Glutamatergic neuron (in vitro differentiated cells): ENCODE results near the gene CACNA1C. TPM values are rescaled to one million over a fixed set of nuclear protein-coding genes. Genes with fewer than 3 reads are reported as not detected.

Experiments used
- DNase-seq: peaks from one replicate; pipeline ENCODE4 v3.0.0; 2022
- H3K27ac Mint-ChIP-seq: one replicate; pipeline ENCODE4 v1.8.0; 2020; ENCODE audit warnings: mild to moderate bottlenecking, mixed read lengths, inconsistent platforms; ENCODE audit not compliant: unreplicated experiment
- H3K27me3 Mint-ChIP-seq: one replicate; pipeline ENCODE4 v1.8.0; 2020; ENCODE audit warnings: mild to moderate bottlenecking, moderate library complexity, mixed read lengths, inconsistent platforms; ENCODE audit not compliant: unreplicated experiment
- H3K36me3 Mint-ChIP-seq: one replicate; pipeline ENCODE4 v1.8.0; 2020; ENCODE audit warnings: mild to moderate bottlenecking, mixed read lengths, inconsistent platforms; ENCODE audit not compliant: unreplicated experiment
- H3K4me1 Mint-ChIP-seq: one replicate; pipeline ENCODE4 v1.8.0; 2020; ENCODE audit warnings: mild to moderate bottlenecking, low read depth, mixed read lengths, inconsistent platforms; ENCODE audit not compliant: unreplicated experiment
- H3K4me3 Mint-ChIP-seq: one replicate; pipeline ENCODE4 v1.8.0; 2020; ENCODE audit warnings: mild to moderate bottlenecking, mixed read lengths, inconsistent platforms; ENCODE audit not compliant: unreplicated experiment
- H3K9me3 Mint-ChIP-seq: one replicate; pipeline ENCODE4 v1.8.0; 2020; ENCODE audit warnings: mild to moderate bottlenecking, moderate library complexity, mixed read lengths, inconsistent platforms; ENCODE audit not compliant: unreplicated experiment
- CTCF ChIP-seq: fragments of 200-600 bp; sonication (generic); IDR thresholded peaks from one replicate; pipeline ENCODE4 v1.5.0; 2021; ENCODE audit not compliant: partially characterized antibody, unreplicated experiment
- total RNA-seq: library from RNA; stranded (reverse); fragmentation: NEBNext Ultra II Directional; extraction: Animal tissue kit (Norgen Biotek cat#: 25700); gene quantifications from one replicate; pipeline ENCODE4 v1.2.1, GENCODE V29; 2021; ENCODE audit not compliant: unreplicated experiment

Gene CACNA1C
- total RNA-seq, 1 donor from 2014 or later, result 11.0 TPM

DNA sequence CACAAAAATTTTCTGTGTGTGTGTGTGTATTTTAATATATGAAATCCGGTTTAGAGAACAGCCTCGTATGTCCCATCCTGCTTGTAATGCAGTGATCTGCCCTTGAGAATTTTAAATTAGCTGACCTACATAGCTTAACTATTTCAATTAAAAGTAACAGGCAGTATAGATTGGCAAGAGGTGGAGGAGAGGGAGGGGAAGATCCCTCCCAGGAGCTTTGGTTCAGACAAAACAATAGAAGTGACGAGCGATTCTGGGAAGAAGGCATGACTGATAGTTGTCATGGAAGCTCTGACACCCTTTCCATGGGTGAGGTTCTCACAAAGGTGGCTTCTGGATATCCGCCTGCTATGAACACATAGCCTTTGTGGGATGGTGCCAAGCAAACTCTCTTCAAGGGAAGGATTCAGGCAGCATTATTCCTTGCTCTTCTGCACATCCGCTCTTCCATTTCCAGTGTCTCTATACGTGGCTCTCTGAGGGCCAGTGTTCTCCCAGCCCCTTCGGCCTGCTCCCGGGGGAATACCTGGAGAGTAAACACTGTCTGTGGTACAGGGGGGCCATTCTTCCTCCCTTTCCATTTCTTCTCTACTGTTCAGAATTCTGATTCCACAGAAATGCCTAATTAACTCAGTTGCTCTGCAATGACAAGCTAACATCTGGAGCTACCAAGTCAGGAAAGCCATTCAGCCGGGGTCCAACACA lies 182.0 kb downstream of the CACNA1C start:
- peaks cover 2% of the 10 kb centered on the region for H3K27me3 Mint-ChIP-seq
- H3K9me3 Mint-ChIP-seq, result peaks cover 6% of the 10 kb centered on the region
- H3K4me3 Mint-ChIP-seq, result no peak overlapping the region
- no peak for DNase-seq
- no peak for TF ChIP-seq CTCF
- peaks cover 18% of the 10 kb centered on the region for H3K4me1 Mint-ChIP-seq
- no peaks in the 10 kb centered on the region for H3K36me3 Mint-ChIP-seq
- H3K27ac Mint-ChIP-seq, result no peak overlapping the region

DNA sequence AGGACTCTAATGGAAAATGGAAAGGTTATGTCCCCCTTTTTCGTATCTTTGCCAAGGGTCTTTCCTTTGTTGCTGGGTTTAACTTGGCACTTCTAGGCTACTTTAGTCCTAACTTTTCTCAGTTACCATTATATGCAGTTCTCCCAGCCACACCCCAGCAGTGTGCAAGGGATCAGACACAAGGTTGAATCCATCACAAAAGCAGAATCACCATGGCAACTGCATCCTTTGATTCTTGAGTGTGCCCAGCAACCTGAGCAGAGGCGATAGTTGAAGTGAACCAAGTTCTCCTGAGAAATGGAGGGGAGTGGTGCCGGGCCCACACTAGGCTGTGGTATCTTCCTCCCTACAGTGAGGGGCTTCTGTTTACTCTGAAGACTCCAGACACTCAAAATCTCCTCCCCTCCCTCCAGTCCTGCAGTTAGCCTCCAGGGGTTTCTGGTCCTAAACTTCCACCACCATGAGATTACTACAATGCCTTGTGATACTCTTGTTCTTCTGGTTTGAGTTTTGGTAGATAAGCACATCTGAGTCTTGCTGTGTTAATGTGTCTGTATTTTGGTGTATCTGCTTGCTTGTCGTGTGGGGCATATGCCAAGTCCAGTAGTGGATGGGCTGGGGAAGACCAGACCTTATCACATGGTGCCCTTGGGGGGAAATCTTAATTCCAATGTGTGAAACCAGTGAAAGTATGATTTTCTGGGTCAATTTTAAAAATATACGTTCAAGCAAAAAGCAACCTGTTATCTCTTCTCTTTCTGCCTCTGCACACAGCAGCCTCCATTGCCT lies 183.9 kb downstream of the CACNA1C start:
- peaks cover 5% of the 10 kb centered on the region for H3K27me3 Mint-ChIP-seq

GRCh38 chr12:2238111-2238510 lies 185.3 kb downstream of the CACNA1C start:
- Mint-ChIP-seq H3K4me3 (no peak overlapping the region), H3K27ac (no peak overlapping the region), H3K4me1 (peaks cover 37% of the 10 kb centered on the region), H3K27me3 (peaks cover 6% of the 10 kb centered on the region), H3K9me3 (peaks cover 7% of the 10 kb centered on the region), H3K36me3 (no peaks in the 10 kb centered on the region)
- DNase-seq, result no peak
- no peak for TF ChIP-seq CTCF

More for the DNA sequence above, 183.9 kb downstream of the CACNA1C start:
- peaks cover 32% of the 10 kb centered on the region for H3K4me1 Mint-ChIP-seq
- no peak overlapping the region for H3K27ac Mint-ChIP-seq
- TF ChIP-seq CTCF, result no peak
- H3K4me3 Mint-ChIP-seq, result no peak overlapping the region
- peaks cover 7% of the 10 kb centered on the region for H3K9me3 Mint-ChIP-seq
- H3K36me3 Mint-ChIP-seq, result no peaks in the 10 kb centered on the region
- DNase-seq, result no peak

GRCh38 chr12:2239381-2239871 lies 186.6 kb downstream of the CACNA1C start:
- no peaks in the 10 kb centered on the region for H3K36me3 Mint-ChIP-seq
- peak overlapping the region; percentile 69 for H3K4me3 Mint-ChIP-seq
- peak; percentile 78 for DNase-seq
- H3K27me3 Mint-ChIP-seq, result peaks cover 7% of the 10 kb centered on the region
- peak overlapping the region; percentile 87 for H3K27ac Mint-ChIP-seq
- no peak for TF ChIP-seq CTCF
- peaks cover 7% of the 10 kb centered on the region for H3K9me3 Mint-ChIP-seq
- H3K4me1 Mint-ChIP-seq, result peaks cover 43% of the 10 kb centered on the region

DNA sequence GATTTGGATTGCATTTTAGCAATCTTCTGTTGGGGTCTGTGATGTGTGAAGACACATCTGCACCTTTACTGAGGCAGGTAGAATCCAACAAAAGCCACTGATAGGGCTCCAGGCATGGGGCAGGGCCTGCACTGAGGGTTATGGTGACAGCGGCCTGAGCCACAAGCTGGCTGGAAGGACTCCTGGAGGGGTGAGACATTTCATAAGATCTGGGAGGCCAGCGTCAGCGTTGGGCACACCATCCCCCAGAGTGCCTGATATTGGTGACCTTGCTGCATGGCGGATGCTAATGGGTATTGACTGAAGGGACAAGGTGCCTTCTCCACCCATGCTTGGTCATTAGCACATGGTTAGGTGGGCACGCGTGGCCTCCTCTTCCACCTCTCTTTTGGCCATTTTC lies 187.6 kb downstream of the CACNA1C start:
- H3K4me3 Mint-ChIP-seq, result peak overlapping the region; percentile 69
- no peak for TF ChIP-seq CTCF
- H3K9me3 Mint-ChIP-seq, result peaks cover 7% of the 10 kb centered on the region
- peak overlapping the region; percentile 78 for H3K27ac Mint-ChIP-seq
- peaks cover 7% of the 10 kb centered on the region for H3K27me3 Mint-ChIP-seq
- no peaks in the 10 kb centered on the region for H3K36me3 Mint-ChIP-seq
- no peak for DNase-seq
- peaks cover 48% of the 10 kb centered on the region for H3K4me1 Mint-ChIP-seq
